Activated naive CD8-positive, alpha-beta T cell treated with anti-CD3 and anti-CD28 coated beads for 36 hours (primary cell): ENCODE results near the gene MEGF11. TPM values are rescaled to one million over a fixed set of nuclear protein-coding genes. Genes with fewer than 3 reads are reported as not detected.

Source experiments
- DNase-seq: peaks from one replicate; pipeline ENCODE4 v3.0.0; 2021
- H3K27ac Mint-ChIP-seq: one replicate; pipeline ENCODE4 v1.8.0; 2022; ENCODE audit warnings: mild to moderate bottlenecking, moderate library complexity, mixed read lengths
- H3K27me3 Mint-ChIP-seq: one replicate; pipeline ENCODE4 v1.8.0; 2022; ENCODE audit warnings: mild to moderate bottlenecking, mixed read lengths
- H3K36me3 Mint-ChIP-seq: one replicate; pipeline ENCODE4 v1.8.0; 2021; ENCODE audit warnings: mild to moderate bottlenecking, mixed read lengths
- H3K4me1 Mint-ChIP-seq: one replicate; pipeline ENCODE4 v1.8.0; 2021; ENCODE audit warnings: mixed read lengths
- H3K4me3 Mint-ChIP-seq: one replicate; pipeline ENCODE4 v1.8.0; 2022; ENCODE audit warnings: mild to moderate bottlenecking, moderate library complexity, mixed read lengths
- H3K9me3 Mint-ChIP-seq: one replicate; pipeline ENCODE4 v1.8.0; 2022; ENCODE audit warnings: mixed read lengths
- total RNA-seq, 2 experiments: library from RNA; stranded (reverse); gene quantifications; one replicate each; pipeline ENCODE4 v1.2.3, GENCODE V29; 2021

MEGF11 gene
- total RNA-seq, 2 experiments from 2014 or later: not detected

DNA sequence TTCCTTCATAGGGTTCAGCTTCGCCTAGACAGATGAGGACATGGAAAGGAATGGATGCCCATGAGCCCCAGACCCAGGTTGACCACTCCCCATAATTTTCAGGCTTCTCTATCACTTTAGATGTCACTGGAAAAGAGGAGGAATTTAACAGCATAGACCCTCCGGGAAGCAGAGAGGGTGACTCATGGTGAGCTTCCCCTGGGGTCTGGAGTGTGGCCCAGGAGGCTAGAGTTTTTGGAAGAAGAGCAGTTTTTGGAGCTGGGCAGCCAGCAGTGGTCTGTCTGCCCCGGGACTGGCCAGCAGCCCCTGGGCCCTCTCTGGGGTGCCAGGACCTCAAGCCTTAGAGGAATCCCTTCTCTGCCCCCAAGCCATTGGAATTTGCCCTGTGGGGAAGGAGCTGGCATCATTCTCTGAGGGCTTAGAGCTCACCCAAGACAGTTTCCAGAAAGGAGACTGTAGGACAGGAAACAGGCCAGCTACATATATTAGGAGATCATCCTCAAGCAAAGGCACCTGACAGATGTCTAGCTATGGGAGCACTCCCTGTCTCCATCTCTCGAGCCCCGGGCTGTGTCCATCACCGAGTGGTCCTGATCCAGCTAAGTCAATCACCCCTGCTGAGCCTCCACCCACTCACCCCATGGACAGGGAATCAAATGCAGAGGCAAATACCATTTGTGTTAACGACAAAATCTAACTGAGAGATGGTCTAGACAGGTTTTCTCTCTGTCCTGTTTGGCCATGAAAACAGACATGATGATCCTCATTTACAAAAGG lies 67.3 kb downstream of the MEGF11 start:
- Mint-ChIP-seq H3K27me3 (peaks cover 36% of the 10 kb centered on the region), H3K4me3 (no peak overlapping the region), H3K27ac (no peak overlapping the region), H3K36me3 (no peaks in the 10 kb centered on the region), H3K9me3 (no peaks in the 10 kb centered on the region), H3K4me1 (no peaks in the 10 kb centered on the region)
- no peak for DNase-seq

DNA sequence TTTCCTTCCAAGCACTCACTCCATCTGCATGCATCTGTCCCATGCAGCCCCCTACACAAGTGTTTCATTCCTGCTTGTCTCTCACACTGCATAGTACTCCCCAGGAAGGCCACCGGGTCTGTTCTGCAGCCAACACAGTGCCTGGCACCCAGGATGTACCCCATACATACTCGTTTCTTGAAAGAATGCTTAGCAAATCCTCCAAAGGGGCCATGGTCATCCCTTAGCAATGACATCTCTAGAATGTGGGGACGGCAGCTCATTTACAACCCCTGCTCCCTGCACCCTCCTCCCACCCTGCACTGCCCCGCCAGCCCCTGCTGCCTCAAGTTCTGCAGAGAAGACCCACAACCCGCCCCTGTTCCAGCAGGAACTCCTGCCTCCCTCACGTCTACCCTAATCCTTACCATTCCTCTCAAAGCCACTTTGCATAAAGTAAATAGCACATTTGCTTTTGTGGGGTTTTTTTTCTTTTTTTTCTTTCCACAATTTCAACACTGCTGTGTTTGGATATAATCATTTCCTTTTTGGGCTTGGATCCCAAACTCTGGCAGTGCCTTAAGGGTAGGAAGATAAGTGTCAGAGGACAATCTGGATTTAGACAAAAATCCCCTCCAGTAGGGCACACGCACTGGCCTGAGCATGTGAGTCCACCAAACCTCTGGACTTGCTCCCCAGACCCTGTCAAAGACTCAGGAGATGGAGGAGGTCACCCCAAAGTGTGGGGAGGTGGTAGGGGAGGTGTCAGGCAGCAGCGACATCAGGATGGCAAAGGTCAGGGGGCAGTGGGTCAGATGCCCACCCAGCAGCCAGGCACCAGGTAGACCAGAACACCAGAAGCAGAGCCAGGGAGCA lies 68.4 kb downstream of the MEGF11 start:
- Mint-ChIP-seq H3K27ac (no peak overlapping the region), H3K27me3 (peaks cover 42% of the 10 kb centered on the region), H3K9me3 (no peaks in the 10 kb centered on the region), H3K4me3 (no peak overlapping the region), H3K36me3 (no peaks in the 10 kb centered on the region), H3K4me1 (no peaks in the 10 kb centered on the region)
- DNase-seq: no peak

DNA sequence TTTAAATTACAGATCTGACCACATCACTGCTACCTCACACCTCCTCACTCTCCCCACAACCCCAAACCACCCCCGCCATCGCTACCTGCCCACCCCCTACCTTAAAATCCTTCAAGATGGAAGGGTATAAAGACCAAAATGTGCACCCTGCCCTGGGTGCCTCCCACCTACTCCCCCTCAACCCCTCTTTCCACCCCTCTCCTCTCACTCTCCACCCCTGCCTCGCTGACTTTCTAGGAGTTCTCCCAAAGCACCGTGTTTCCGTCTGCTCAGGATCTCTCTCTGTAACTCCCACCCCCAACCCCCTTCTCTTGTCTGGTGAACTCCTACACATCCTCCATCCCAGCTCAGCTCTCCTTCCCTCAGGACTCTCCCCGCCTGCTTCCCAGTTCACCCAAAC lies 69.1 kb downstream of the MEGF11 start:
- DNase-seq: no peak
- Mint-ChIP-seq H3K27ac (no peak overlapping the region), H3K27me3 (peaks cover 44% of the 10 kb centered on the region), H3K4me3 (no peak overlapping the region), H3K4me1 (no peaks in the 10 kb centered on the region), H3K9me3 (no peaks in the 10 kb centered on the region), H3K36me3 (no peaks in the 10 kb centered on the region)

DNA sequence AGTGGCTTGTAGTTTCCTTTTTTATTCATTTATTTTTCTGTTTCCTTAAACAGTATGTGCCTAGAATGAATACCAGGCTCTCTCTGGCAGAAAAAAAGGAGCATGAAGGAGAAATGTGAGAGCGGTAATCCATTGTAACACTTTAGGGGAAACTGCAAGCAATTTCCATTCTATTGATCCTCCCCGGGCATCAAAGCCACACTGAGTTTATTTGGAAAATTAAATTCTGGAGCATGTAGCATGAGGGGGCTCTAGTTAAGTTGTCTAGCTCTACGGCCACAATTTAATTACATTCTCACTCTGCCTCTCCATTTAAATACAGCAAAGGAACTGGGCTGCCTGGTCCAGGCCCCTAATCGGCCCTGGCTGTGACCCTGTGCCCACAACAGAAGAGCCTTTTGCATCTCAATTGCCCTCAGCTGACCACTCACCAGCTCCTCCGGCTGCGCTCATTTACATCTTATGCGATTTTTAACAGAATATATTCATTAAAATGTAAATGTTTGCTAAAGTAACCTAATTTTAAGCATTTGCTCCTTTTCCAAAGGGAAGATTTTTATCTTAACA lies 72.9 kb downstream of the MEGF11 start:
- Mint-ChIP-seq H3K27ac (no peak overlapping the region), H3K9me3 (no peaks in the 10 kb centered on the region), H3K4me3 (no peak overlapping the region), H3K36me3 (no peaks in the 10 kb centered on the region), H3K27me3 (peaks cover 61% of the 10 kb centered on the region), H3K4me1 (no peaks in the 10 kb centered on the region)
- DNase-seq: no peak

DNA sequence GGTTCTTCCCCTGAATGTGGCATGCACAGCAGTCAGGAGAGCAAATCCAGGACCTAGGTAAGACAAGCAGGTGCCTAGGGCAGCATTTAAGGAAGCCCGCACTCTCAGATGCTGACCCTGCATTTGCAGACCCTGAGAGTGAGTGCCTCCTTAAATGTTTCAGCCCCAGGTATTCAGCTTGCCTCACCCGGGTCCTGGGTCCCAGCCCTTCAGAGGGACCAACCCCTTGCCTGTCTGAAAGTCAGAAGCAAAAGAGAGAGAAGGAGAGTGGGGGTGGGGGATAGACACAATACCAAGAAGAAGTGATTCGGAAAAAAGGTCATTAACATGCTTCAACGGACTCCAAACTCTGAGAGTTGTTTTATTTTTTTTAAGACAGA lies 75.0 kb downstream of the MEGF11 start:
- no peak overlapping the region for H3K4me3 Mint-ChIP-seq
- no peaks in the 10 kb centered on the region for H3K9me3 Mint-ChIP-seq
- no peak for DNase-seq
- no peaks in the 10 kb centered on the region for H3K36me3 Mint-ChIP-seq
- H3K27ac Mint-ChIP-seq: no peak overlapping the region
- H3K4me1 Mint-ChIP-seq: no peaks in the 10 kb centered on the region
- H3K27me3 Mint-ChIP-seq: peaks cover 44% of the 10 kb centered on the region

DNA sequence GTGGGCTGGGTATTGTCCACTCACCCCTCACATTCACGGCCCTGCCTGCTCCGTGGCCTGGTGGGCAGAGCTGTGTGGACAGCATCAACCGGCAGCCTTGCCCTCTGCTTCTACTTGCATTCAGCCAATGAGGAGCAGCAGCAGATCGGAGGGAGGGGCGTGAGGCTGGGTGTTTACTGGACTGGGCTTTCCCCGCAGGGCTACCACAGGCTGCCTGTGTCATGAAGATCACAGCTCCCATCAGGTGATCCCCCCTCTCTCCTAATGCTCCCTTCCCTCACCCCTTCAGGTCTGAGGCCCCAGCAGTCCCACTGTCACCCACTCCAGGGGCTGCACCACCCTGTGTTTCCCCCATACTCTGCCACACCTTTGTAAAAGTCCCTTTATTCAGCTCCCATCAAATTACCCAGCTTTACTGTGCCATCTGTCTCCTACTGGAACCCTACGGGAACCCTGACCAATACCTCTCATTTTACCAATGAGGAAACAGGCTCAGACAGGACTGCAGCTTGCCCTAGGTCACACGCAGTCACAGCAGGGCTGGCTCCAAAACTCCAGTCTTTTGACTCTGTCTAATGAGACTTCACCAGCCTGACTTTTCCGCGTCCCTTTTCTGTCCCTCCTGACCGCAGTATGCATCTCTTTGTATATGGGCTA lies 81.1 kb downstream of the MEGF11 start:
- Mint-ChIP-seq H3K9me3 (no peaks in the 10 kb centered on the region), H3K4me1 (no peaks in the 10 kb centered on the region), H3K27ac (no peak overlapping the region), H3K4me3 (no peak overlapping the region), H3K36me3 (no peaks in the 10 kb centered on the region), H3K27me3 (peaks cover 9% of the 10 kb centered on the region)
- DNase-seq: no peak

DNA sequence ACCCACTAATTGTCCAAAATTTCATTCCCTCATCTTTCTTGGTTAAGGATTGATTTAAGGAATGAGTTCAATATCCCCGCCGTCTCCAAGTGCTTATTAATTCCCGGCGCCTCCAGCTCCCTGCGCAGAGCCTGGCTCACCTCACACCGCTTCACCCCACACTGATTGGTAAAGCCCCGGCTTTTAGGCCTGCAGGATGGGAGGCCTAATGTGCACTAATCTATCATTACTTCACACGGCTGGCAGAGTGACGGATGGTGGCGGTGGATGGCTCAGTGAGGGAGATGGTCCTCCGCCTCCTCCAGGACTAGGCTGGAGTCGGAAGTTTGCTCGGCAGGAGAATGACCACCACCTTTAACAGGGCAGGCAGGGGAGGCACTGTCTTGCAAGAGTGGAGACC lies 81.7 kb downstream of the MEGF11 start:
- Mint-ChIP-seq H3K27me3 (peaks cover 6% of the 10 kb centered on the region), H3K4me3 (no peak overlapping the region), H3K36me3 (no peaks in the 10 kb centered on the region), H3K4me1 (no peaks in the 10 kb centered on the region), H3K9me3 (no peaks in the 10 kb centered on the region), H3K27ac (peak overlapping the region; percentile 21)
- DNase-seq: no peak

DNA sequence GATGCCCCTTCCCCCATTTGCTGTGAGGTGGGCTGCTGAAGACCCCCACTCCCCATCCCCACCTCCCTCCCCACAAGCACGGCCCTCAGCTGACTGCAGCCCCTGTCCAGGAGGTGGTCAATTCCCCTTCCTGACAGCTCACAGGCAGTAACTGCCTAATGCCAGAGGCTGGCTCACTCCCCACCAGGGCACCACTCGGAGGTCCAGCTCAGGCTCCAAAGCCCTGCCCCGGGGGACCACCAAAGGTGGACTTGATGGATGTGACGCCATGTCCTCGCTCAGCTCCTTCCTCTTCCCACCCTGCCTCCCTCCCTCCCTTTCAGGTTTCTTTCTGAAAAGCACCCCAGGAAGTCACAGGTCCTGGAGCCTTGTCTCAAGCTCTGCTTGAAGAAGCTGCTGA lies 82.8 kb downstream of the MEGF11 start:
- no peak for DNase-seq
- no peaks in the 10 kb centered on the region for H3K9me3 Mint-ChIP-seq
- no peak overlapping the region for H3K4me3 Mint-ChIP-seq
- no peaks in the 10 kb centered on the region for H3K36me3 Mint-ChIP-seq
- H3K4me1 Mint-ChIP-seq: no peaks in the 10 kb centered on the region
- no peak overlapping the region for H3K27ac Mint-ChIP-seq
- H3K27me3 Mint-ChIP-seq: peaks cover 3% of the 10 kb centered on the region

DNA sequence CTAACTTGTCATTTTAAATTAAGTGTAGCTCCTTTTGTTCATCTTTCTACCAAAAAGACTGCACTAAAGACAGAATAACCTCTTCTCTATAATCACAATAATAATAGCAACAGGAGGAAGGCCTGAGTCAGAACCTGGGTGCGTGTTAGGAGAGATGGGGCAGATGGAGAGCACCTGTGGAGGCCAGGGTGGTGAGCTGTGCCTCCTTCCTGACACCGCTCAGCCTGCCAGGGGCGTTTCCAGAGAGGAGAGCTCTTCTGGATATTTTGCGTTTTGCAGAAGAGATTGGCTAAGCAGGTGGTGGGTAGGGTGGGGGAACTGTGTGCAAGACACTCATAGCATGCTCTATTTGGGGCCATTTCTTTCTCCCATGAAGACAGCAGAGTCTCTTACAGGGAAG lies 83.5 kb downstream of the MEGF11 start:
- no peak overlapping the region for H3K4me3 Mint-ChIP-seq
- no peak for DNase-seq
- no peaks in the 10 kb centered on the region for H3K4me1 Mint-ChIP-seq
- no peak overlapping the region for H3K27ac Mint-ChIP-seq
- no peaks in the 10 kb centered on the region for H3K27me3 Mint-ChIP-seq
- H3K36me3 Mint-ChIP-seq: no peaks in the 10 kb centered on the region
- H3K9me3 Mint-ChIP-seq: no peaks in the 10 kb centered on the region

DNA sequence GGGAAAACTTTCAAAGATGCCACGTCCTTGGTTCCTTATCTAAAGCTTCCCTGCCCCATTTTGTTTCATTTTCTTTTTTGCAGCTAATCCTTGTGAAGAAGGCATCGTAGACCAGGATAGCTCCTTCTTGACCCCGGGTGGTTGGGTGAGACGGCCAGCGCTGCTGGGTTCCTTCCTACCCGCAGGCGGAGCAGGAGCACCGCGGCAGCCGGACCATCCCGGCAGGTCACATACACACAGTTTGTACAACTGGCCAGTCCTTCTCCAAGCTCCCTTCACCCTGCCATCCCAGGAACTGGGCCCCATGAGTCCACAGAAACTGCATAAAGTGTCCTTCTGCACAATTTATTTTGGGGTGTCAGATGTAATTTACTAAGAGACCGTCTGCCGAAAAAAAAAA lies 83.9 kb downstream of the MEGF11 start:
- no peaks in the 10 kb centered on the region for H3K36me3 Mint-ChIP-seq
- no peaks in the 10 kb centered on the region for H3K27me3 Mint-ChIP-seq
- no peak overlapping the region for H3K4me3 Mint-ChIP-seq
- no peak overlapping the region for H3K27ac Mint-ChIP-seq
- DNase-seq: no peak
- H3K9me3 Mint-ChIP-seq: no peaks in the 10 kb centered on the region
- H3K4me1 Mint-ChIP-seq: no peaks in the 10 kb centered on the region

DNA sequence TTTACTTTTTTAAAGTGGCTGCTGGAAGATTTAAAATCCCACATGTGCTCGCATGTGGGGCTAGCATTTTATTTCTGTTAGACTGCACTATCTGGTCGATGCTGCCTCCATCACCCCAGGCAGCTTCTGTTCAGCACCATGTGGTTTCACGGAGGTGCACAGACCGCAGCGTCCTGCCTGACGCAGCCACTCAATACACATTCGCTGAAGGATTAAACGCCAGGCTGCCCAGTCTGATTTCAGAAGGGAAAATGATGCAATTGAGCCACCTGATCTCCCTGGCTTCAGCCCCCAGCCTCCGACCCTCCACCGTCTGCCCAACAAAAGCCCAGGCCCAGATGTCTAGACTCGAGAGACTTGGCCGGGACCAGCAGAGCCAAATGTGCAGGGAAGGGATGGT lies 84.5 kb downstream of the MEGF11 start:
- Mint-ChIP-seq H3K4me3 (no peak overlapping the region), H3K4me1 (no peaks in the 10 kb centered on the region), H3K36me3 (no peaks in the 10 kb centered on the region), H3K27me3 (no peaks in the 10 kb centered on the region), H3K27ac (no peak overlapping the region), H3K9me3 (no peaks in the 10 kb centered on the region)
- peak; percentile 6 for DNase-seq

DNA sequence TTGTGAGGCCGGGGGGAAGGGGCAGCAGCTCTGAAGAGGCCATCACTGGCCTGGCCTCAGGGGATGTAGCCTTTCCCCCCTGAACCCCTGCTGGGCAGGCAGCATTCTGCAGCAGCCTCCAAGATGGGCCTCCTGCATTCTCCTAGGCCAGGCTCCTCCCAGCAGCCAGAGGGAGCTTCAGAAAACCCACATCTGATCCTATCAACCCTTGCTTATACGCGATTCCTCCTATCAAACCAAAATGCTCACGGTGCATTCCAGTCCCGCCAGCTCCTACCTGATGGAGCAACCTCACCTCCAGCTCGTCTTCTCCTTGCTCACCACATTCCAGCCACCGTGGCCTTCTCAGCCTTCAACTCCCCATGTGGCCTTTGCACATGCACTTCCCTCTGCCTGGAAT lies 85.7 kb downstream of the MEGF11 start:
- Mint-ChIP-seq H3K4me3 (no peak overlapping the region), H3K9me3 (no peaks in the 10 kb centered on the region), H3K27me3 (no peaks in the 10 kb centered on the region), H3K36me3 (no peaks in the 10 kb centered on the region), H3K27ac (no peak overlapping the region), H3K4me1 (no peaks in the 10 kb centered on the region)
- DNase-seq: no peak

DNA sequence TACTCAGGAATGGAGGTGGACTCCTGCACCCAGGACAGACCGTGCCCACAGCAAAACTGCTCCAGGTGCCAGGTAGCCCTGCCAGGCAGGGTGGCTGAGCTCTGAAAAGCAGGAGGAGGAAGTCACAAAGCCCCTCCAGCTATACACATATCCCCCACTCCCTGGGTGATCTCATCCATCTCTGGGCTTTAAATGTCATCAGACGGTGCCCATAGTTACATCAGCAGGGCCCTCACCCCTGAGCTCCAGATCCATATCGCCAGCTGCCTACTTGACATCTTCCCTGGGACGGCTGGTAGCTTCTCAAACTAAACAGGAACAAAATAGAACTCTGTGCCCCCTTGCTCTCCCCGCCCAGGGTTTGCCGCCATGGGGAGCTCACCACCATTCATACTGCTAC lies 87.7 kb downstream of the MEGF11 start:
- Mint-ChIP-seq H3K27me3 (no peaks in the 10 kb centered on the region), H3K4me1 (no peaks in the 10 kb centered on the region), H3K36me3 (no peaks in the 10 kb centered on the region), H3K9me3 (no peaks in the 10 kb centered on the region), H3K27ac (no peak overlapping the region), H3K4me3 (no peak overlapping the region)
- no peak for DNase-seq

DNA sequence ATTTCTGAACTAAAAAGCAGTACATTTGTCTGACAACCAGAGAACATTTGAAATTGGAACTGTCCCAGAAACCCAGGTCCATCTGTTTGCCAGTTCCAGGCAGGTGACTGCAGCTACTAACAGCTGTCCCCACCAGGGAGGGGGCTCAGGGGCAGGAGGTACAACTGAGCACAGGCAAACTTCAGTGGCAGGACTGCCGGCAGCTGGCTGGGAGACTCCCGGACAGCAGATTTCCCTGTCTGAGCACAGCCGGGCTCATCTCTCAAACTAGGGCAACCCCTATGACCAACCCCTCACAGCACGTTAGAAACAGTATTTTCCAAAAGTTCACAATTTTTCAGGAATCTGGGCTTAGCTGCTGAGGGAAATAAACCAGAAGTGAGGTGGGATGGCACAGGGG lies 88.8 kb downstream of the MEGF11 start:
- Mint-ChIP-seq H3K27me3 (no peaks in the 10 kb centered on the region), H3K36me3 (no peaks in the 10 kb centered on the region), H3K27ac (no peak overlapping the region), H3K9me3 (no peaks in the 10 kb centered on the region), H3K4me1 (no peaks in the 10 kb centered on the region), H3K4me3 (no peak overlapping the region)
- no peak for DNase-seq

DNA sequence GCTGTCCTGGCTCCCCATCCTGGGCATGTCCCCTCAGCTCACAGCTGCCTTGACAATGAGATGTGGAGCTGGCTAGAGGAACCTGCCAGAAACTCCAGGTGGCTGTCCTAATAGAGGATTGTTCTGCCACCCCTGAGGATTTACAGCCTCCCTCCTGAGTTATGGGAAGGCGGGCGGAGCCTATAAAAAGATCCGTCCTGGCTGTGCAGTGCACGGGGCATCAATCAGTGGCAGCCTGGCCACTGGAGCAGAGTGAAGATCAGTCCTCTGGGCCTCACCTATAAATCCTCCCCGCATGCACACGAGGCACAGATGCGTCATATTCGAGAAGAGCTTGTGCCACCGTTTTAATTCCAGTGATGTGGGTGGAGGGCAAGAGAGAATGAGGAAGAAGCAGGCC lies 90.0 kb downstream of the MEGF11 start:
- DNase-seq: no peak
- Mint-ChIP-seq H3K9me3 (no peaks in the 10 kb centered on the region), H3K4me1 (no peaks in the 10 kb centered on the region), H3K4me3 (no peak overlapping the region), H3K27ac (no peak overlapping the region), H3K27me3 (no peaks in the 10 kb centered on the region), H3K36me3 (no peaks in the 10 kb centered on the region)
